DMS53 treated with DMSO at 0.1 percent for 48 hours (cell line): Measurements from ENCODE around the gene CLMP.
A peak's percentile ranks its signal among the peaks of the same experiment; 100 is the strongest.
"Not testable (repeated sequence)": the region's sequence is repeated elsewhere in the genome, so short reads cannot be mapped to it uniquely, and the experiment has no call there.

ENCODE experiments used
- DNase-seq: peaks from one replicate; lab custom pipeline; 2025; ENCODE audit not compliant: unreplicated experiment; lab: John Stamatoyannopoulos, UW

CLMP gene

DNA sequence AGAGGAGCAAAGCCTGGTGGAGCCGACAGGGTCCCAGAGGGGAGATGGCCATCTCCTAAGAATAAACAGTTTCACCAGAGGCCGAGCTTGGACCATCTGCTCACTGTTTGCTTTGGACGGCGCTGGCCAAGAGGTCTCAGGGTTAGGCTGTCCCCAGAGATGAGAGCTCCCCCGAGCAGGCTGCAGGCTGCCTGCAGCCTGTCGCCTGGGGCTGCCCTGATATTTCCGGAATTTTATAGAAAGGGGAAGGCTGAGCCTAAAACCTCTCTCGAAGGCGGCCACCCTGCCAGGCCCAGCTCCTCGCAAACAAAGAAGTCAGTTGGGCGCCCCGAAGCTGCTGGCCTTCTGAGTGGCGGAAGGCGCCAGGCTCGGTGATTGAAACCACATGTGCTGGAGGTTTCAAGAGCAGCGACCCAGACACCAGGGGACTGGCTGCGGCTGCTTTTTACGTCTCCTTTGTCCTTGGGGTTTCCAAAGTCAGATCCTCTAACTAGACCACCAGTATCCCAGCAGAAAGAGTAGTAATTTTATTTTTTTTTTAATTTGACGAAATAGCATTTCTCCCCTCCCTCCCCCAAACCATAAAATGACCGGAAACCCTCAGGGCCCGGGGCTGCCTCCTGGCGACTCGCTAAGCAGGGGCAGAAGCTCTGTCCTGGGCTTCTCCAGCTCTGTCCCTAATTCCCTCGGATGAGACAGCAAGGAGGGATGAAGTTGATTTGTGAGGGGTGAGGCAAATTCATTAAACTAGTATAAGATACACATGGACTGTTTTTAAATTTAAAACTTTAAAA is 57.4 kb downstream of the CLMP start:
- DNase-seq = peak; percentile 3

DNA sequence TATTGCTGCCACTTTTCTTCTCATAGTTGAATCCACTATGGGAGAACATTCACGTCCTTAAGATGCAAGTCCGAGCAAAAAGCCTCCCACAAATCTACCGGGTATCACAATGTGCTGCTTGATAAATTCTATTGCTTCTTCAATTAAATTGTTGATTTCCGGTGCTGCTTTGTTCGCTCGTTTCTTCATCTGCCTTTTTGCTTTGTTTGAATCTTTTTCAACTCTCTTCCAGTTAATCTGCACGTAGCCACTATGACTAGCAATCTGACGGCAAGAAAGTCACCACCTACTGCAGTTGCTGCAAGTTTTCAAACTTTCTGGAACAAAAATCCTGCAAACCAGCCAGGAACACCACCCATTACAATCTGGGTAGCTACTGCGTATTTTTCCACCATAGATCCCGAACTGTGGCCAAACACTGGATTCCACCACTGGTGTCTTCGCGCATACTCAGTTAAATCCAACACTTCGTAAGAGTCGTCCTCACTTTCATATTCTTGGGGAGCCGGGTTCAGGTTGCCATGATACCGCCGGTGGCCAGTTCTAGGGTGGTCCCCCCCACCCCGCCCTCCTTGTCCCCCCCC is 59.1 kb downstream of the CLMP start:
- DNase-seq = no peak

DNA sequence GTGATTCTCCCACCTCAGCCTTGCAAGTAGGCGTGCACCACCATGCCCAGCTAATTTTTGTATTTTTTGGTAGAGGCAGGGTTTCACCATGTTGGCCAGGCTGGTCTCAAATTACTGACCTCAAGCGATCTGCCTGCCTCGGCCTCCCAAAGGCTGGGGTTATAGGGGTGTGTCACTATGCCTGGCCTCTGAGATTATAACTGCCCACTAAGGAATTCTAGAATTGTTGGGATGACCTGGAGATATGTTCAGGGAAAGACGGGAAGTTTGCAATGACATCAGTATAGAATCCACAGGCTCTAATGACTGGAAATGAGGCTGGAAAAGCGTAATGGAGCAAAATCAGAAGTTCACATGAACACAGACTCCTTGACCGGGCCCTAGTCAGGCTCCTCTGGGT is 62.2 kb downstream of the CLMP start:
- no peak for DNase-seq

DNA sequence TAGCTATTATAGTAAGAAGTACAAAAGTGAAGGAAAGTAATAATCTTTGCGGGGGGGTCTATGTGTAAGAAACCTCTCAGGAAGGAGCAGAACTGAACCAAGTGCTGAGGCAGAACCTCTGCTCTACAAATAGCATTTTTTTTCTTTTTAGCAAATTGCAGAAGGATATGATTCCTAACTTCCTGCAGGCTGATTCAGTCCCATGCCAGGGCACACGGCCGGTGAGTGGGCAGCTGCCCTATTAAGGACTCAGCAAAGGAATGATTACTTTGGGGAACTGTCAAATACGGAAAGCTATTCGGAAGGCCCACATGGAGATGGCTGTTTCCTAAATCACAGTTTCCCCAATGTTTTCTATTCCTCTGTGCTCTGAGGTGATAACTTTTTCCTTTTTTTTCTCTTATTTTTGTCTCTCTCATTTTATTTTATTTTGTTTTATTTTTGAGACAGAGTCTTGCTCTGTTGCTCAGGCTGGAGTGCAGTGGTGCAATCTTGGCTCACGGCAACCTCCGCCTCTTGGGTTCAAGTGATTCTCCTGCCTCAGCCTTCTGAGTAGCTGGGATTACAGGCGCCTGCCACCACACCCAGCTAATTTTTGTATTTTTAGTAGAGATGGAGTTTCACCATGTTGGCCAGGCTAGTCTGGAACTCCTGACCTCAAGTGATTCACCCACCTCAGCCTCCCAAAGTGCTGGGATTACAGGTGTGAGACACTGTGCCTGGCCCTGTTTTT is 62.8 kb downstream of the CLMP start:
- DNase-seq = not testable (repeated sequence)

DNA sequence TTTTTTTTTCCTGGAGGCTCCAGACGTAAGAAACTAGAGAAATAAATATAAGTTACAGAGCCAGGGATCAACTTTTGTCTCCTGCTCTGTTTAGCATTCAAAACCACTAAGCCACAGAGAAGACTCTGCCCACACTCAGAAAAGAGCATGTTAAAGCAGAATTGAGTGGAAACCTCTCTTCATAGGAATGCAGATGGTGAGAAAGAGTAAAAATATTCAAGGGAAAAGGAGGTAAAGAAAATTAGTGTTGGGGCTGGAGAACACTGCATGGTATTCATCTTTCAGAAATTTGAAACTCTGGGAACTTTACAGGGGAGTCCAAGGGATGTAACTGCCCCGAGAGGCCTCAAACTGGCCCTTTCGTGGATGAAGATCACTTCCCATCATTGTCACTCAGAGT is 65.1 kb downstream of the CLMP start:
- DNase-seq = no peak

DNA sequence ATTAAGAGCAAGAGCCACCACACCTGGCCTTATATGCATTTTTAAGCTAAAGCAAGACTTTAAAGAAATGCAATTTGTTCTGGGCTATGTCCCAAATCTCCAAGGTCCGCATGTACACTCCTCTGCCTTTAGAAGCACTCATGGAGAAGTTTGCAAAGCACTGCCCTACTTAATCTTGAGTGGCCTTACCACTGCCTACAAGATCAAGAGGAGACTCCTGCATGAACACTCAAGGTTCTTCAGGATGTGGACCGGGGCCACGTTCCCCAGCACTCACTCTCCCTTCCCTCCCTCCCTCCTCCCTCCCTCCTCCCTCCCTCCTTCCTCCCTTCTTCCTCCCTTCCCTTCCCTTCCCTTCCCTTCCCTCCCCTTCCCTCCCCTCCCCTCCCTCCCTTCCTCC is 69.9 kb downstream of the CLMP start:
- no peak for DNase-seq

DNA sequence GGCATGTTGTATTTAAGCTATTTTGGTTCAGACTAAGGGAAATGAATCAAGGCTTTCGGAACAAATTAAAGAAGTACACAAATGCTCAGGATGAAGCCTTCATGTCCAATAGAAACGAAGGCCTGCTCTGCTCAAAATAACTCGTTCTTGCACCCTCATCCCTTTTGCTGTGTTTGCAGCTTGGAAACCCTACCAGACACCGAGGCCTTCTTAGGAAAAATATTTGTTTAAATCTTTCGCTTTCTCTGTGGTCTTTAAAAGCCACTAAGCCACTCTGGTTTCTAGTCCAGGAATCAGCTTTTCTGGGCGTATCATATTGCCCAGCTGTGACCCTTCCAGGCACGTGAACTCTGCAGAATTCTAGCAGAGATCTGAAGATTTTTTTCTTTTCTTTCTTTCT is 72.2 kb downstream of the CLMP start:
- no peak for DNase-seq

DNA sequence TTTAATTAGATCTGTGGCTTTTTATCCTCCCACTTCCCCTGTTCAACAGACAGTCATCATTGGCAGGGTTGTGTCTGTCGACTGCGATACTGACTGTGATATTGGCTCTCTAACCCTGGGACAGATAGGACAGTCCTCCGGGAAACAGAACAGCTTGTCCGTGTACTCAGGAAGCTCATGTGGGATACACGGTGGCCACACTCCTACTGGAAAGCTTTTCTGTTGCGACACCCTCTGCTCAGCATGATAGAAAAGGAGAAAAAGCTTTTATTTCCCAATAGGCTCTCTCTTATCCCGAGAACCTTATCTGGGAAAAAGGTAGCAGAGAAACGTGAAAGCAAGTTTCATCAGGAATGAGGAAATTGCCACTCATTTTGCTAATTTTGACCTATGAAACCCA is 72.7 kb downstream of the CLMP start:
- no peak for DNase-seq

DNA sequence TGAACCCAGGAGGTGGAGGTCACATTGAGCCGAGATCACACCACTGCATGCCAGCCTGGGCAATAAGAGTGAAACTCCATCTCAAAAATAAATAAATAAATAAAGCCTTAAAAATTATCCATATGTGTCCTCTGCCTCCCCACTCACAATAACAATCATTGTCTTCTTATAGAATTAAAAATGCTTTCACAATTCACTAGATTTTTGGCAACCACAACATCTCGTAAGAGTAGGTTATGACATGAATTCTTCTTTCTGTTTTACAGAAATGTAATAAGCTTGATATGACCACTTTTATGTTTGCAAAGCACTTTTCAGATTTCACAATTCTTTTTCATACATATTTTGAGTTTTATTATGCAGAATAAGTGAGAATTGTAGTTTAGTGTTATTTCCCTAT is 78.6 kb downstream of the CLMP start:
- DNase-seq = no peak

DNA sequence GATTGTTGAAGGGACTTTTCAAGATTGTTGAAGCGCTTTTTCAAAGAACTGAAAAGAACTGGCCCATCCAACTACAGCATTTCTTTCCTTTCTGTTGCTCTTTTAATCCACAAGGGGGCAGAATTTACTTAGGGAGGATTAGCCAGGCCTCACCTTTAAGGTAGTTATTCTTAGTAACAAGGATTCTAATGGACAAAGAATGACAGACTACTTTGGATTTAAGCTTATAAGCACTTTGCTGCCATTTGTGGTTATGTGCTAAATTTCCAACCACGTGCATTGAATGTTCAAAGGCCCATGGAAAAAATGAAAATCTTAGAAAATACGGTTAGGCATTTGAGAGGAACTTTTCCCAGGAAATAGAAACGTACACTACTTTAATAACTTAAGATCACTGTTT is 83.6 kb downstream of the CLMP start:
- peak; percentile 76 for DNase-seq

DNA sequence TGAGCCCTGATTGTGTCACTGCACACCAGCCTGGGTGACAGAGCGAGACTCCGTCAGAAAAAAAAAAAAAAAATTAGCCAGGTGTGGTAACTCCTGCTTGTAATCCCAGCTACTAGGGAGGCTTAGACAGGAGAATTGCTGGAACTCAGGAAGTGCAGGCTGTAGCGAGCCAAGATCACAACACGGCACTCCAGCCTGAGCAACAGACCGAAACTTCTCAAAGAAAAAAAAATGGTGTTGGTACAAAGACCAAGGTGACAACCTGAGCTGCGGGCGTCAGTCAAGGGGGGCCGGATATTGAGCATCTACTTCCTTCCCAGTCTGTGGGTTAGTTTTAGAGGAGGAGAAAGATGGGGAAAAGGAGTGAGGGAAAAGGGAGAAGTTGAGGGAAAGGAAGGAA is 84.7 kb downstream of the CLMP start:
- no peak for DNase-seq

DNA sequence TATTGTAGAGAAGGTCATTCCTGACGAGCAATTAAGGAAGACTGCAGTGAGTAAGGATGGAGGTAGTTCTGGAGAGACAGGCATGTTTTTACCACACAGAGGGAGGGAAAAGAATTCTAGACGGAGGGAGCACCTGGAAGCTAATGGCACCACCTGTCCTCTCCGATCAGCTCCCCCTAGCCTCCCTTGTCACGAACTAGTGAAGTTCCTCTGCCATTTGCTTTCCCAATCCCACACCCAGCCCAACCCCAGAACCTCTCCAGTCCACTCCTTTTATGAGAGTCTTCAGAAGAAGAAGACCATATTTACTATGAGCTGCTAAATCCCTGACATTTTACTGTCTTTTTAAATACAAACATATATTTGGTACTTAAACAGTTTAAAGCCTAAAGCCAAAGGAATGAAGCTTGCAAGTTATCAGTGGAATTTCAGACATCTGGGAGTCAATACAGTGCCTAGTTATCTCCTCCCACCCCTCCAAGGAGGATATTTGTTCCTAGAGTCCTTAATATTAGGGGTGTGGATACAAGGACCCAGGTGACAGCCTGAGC is 87.0 kb downstream of the CLMP start:
- no peak for DNase-seq

DNA sequence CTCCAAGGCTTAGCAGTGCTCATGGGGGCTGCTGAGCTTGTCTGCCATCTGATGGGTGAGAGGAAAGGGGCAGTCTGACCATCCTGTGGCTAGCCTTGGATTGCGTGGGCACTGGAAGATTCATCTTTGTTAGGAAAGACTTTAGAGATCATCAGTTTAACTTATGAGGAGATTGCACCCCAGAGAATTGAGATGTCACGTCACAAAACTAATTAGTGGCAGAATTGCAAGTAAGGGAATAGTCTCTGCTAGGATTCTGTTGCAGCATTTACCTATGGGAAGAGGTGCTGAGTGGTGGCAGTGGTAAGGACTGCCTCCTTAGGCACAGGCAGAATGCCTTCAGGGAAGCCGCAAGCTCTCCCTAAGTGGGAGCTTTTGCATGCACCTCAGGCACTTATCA is 90.4 kb downstream of the CLMP start:
- DNase-seq = no peak

DNA sequence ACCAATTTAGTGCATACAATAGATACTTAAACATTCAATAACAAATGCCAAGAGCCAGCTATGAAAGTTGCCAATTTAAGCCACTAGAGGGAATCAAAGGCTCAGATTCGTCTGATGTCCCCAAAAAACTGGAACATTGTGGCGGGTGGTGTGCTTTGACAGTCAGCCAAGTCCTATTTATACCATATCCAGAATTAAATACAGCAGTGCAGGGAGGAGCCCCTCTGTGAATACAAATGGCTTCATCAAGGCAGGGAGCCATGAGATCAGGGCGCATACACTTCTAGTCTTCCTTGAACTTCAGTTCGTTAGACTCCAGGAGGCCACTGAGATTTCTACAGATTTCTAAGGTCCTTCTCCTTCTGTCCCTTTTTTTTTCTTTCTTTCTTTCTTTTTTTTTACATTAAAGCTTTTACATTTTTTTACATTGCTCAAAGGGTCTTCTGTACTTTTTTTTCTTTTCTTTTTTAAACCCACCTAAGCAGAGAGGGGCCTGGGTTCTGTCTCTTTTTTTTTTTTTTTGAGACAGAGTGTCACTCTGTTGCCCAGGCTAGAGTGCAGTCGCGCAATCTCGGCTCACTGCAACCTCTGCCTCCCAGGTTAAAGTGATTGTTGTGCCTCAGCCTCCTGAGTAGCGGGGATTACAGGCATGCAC is 91.6 kb downstream of the CLMP start:
- DNase-seq = peak; percentile 46

DNA sequence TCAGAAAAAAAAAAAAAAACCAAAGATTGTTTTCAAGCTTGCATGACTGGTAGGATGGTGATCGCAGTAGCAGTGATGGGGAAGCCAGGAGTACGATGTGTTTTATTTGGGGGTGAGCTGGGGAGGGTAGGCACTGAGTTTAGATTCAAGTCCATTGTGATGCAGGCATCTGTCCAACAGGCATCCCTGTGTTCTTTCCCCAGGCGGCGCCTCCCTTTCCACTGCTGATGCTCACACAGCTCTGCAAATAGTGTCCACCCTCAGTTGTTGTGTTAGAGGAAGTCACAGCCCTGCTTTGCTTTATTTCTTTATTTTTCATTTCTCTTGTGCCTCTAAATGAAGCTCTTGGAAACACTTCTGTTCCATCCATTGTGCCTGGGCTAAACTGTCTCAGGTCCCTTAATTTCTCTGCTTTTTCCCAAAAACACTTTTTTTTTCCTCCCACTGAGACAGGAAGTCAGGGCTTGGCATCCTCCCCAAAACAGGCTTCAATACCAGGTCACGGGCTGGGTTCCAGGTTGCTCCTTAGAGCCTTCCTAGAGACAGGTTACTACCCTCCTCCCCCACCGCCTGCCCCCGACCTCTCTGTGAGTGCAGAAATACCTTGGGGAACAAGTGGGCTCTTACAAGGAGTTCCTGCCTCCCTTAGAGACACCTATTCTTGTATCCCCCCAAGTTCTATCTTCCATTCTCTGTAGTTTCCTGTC is 94.5 kb downstream of the CLMP start:
- DNase-seq = no peak

DNA sequence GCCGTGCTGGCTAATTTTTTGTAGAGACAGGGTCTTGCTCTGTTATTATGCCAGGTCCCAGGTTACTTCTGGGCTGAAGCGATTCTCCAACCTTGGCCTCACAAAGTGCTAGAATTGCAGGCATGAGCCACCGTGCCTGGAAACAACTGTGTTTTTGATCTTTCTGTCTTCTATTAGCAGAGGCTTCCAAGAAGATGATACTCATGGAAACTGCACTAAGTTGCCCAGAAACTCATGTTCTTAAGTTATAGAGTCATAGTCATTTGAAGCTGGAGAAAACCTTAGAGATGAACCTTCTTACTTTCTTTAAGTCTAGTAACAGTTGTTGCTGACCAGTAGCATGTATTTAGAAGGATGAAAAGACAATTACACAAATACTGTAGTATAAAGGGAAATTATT is 96.1 kb downstream of the CLMP start:
- DNase-seq = no peak

DNA sequence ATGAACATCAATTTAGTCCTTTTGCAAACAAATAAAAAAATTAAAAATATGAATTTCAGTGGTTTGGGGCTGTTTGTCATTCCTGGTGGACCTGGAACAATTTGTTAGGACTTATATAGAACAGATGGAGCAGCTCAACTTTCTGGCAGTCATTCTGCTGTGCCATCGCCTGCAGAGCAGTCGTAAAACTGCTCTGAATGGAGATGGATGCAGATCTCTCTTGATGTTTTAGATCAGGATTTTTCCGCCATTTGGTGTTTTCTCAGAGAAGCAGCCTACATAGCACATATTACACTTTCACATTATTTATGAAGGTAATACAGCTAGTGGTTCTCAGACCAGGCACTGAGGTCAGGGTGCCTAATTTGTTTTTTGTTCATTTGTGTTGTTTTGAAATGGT is 101.3 kb downstream of the CLMP start:
- no peak for DNase-seq

DNA sequence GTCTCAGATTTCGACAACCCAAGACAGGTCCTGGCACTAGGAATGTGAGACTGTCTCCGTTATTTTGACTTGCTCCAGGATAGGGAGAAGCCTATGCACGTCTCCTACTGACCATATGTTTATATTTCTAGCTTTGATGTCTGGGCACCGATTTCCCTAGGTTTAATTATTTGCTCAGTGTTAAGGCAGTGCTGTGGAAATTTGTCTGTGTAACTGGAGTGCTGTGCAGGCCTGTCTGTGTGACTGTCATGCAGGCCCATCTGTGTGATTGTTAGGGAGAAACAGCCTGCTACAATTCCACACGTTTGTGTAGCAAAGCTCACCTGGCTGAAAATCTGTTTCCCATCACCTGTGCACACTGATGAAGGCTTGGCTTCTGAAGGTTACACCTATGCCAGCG is 103.5 kb downstream of the CLMP start:
- DNase-seq = no peak

DNA sequence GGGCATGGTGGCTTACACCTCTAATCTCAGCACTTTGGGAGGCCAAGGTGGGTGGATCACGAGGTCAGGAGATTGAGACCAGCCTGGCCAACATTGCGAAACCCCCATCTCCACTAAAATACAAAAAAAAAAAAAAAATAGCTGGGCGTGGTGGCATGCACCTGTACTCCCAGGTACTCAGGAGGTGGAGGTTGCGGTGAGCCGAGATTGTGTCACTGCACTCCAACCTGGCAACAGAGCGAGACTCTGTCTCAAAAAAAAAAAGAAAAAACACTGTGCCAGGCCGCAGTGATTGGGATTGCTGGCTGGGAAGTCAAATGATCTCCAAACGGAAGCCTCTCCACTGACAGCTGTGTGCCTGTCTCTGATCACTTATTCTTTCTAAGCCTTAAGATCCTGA is 104.9 kb downstream of the CLMP start:
- DNase-seq = not testable (repeated sequence)

DNA sequence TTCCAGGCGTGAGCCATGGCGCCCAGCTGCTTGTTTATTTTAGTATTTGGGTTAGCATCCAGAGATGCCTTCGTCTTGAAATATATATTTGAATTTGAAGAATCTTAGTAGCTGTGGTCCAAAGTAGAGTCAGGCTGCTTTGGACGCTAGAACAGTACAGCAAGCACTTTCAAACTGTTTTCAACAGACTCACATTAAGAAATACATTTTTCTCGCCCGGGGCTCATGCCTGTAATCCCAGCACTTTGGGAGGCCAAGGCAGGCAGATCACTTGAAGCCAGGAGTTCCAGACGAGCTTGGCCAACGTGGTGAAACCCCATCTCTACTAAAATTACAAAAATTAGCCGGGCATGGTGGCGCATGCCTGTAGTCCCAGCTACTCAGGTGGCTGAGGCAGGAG is 106.2 kb downstream of the CLMP start:
- DNase-seq = not testable (repeated sequence)

DNA sequence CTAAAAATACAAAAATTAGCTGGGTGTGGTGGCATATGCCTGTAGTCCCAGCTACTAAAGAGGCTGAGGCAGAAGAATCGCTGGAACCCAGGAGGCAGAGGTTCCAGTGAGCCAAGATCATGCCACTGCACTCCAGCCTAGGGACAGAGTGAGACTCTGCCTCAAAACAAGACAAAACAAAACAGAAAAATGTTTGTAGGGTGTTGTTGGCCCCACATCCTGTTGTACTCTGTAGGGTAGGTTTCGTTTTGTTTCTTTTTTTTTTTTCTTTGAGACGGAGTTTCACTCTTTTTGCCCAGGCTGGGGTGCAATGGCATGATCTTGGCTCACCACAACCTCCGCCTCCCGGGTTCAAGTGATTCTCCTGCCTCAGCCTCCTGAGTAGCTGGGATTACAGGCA is 107.4 kb downstream of the CLMP start:
- not testable (repeated sequence) for DNase-seq
